Muscle of back (tissue), 11 donors: Measurements from ENCODE around the gene INHBB. TPM values are rescaled to one million over a fixed set of nuclear protein-coding genes. Genes with fewer than 3 reads are reported as not detected.

Experiments
- DNase-seq, 3 donors: peaks; one replicate each; pipeline versions ENCODE4 v3.0.0 to v3.0.0-alpha.2; 2013
- polyA plus RNA-seq, 10 donors: library from polyadenylated mRNA; unstranded; fragments of 120-200 nt; gene quantifications; one replicate each; pipeline ENCODE4 v1.2.1, GENCODE V29; 2013; ENCODE audit not compliant: insufficient read length in 10 of 10

Gene INHBB
- polyA plus RNA-seq, 10 donors, result 0.43 to 2.3 (median 0.74) TPM

DNA sequence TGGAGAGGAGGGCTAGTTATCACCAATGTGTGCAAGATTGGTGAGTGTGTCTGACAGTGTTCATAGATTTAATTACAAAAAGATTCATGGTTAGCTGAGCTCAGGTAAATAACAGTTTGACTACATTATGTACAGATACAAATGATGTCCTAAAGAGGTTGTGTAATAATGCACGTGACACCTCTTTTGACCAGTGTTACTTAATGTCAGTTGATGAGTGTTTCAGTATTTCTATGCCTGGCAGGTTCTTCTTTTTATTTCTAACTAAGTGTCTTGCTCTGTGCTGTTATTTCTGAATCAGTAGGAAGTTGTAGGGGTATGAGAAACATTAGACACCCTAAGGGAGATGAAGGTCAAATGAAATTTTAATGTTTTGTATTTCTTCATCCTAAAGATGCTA, 7.9 kb upstream of the INHBB start:
- DNase-seq, result no peak

DNA sequence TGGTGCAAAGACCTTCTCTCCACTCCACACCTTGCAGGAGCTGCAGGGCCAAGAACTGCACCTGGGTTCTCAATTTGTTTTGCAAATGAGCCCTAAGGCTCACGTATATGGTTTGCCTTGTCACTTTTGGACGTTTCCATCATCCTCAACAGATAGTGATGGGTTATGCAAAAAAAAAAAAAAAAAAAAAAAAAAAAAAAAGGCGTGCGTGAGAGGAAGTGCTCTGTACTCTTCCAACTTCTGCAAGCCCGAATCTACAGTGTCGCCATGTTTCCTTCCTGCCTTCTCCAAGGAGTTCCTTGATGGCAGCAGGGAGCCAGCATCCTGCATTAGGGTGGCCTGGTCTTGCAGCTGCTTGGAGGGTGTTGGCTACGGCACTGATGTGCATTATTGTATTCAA, 4.0 kb upstream of the INHBB start:
- no peak for DNase-seq

DNA sequence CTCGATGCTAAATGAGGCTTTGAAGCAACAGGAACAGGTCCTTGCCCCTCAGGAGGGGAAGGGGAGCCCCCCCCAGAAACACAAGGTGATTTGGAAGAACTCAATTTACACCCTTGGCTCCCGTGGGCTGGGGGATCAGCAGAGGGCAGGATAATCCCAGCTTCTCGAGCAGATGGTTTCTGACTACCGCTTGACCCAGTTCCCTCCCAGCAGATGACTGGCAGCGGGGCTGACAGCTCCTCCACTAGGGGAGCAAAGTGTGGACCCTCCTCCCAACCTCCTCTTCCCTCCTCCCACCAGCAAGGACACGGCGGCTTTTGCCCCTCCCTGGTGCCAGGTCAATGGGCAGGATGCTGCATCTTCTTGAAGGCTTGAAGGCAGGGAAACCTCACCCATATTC, 3.5 kb upstream of the INHBB start:
- DNase-seq, result no peak

DNA sequence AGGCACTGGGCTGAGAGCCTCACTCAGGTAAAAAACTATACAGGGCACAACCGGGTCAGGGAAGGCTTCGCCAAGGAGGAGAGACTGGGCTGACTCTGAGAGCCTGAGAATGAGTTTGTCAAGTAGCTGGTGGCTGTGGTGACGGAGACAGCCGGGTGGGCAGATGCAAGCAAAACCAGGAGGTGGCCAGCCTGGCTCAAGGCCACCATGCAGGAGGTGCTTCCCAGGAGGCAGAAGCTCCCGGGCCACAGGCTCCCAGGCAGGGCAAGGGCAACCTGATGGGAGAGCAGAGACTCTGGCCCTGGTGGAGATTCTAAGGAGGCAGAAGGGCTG, 2.9 kb upstream of the INHBB start:
- no peak for DNase-seq

- peak; percentile 63 to 90 (median 84) for DNase-seq
Observed at GRCh38 chr2:120343433-120344105, 2.4 kb upstream of the INHBB start.

- DNase-seq, result peak in 1 of 3 donors; percentile 39
Observed at GRCh38 chr2:120344214-120344975, 1.5 kb upstream of the INHBB start.

GRCh38 chr2:120344976-120345581, 857 bp upstream of the INHBB start:
- DNase-seq, result peak in 1 of 3 donors; percentile 61

DNA sequence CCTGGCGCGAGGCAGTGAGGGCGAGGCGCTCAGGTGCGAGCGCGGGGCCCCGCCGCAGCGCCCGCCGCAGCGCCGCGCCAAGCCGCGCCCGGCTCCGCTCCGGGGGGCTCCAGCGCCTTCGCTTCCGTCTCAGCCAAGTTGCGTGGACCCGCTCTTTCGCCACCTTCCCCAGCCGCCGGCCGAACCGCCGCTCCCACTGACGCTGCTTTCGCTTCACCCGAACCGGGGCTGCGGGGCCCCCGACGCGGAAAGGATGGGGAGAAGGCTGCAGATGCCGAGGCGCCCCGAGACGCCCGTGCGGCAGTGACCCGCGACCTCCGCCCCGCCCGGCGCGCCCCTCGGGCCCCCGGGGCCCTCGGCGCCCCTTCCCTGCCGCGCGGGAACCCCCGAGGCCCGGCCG, 328 bp upstream of the INHBB start:
- no peak for DNase-seq

- peak in 1 of 3 donors; percentile 60 for DNase-seq
Observed at GRCh38 chr2:120346667-120347358, 877 bp downstream of the INHBB start.

DNA sequence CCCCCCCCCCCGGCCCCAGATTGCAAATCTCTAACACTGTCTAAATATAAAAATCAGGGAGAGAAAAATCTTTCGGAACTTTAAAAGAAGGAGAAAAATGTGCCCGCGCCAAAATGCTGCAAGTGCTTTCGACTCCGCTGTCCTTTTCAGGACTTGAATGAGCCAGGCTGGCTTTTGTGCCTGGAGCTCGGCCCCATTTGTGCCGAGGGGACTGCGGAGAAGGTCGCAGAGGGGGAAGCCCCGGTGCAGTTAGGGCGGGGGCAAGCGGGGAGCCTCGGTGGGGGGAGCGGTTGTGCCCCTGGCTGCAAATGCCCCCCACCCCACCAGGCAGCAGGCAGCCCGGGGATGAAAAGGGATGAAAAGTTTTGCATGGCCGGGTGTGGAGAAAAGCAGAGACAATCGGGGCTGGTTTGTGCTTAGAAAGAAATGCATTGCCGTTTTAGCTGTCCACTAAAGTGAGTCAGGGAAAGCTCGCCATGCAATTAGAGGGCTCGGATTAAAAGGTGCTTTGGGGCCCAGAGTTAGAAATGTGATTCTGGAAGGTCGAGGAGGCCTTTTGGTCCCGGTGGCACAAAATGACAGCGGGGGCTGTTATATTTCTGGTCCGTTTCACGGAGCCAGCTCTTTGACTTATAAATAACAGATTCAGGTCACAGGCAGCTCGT, 1.6 kb downstream of the INHBB start:
- peak in 1 of 3 donors; percentile 65 for DNase-seq

DNA sequence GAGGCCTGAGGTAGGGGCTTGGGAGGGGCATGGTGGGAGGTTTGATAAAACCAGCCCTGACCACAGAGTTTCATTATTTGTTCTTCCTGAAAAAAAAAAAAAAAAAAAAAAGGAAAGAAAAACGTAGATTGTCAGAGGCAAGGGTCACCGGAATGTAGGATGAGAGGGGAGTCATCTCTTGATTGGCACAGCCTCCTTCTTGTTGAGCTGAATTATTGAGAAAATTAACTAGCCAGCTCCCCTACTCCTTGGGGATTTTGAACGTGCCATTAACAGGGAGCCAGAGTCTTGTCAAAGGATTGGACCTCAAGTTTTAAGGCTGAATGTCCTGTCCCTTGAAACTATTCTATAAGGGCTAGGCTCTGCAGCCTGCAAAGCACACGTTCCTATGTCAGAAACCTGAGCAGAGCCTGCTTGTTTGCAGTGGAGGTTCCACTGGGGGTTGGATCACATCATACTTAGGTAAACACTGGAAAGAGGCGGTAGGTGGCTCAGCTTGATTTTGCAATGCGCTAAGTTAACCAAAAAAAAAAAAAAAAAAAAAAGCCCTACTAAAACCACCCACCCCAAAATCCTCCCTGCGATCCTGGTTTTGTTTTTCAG, 2.3 kb downstream of the INHBB start:
- no peak for DNase-seq

- peak in 1 of 3 donors; percentile 56 for DNase-seq
Observed at GRCh38 chr2:120348737-120349439, 3.0 kb downstream of the INHBB start.

- no peak for DNase-seq
Observed at GRCh38 chr2:120349440-120349921, 3.5 kb downstream of the INHBB start.

DNA sequence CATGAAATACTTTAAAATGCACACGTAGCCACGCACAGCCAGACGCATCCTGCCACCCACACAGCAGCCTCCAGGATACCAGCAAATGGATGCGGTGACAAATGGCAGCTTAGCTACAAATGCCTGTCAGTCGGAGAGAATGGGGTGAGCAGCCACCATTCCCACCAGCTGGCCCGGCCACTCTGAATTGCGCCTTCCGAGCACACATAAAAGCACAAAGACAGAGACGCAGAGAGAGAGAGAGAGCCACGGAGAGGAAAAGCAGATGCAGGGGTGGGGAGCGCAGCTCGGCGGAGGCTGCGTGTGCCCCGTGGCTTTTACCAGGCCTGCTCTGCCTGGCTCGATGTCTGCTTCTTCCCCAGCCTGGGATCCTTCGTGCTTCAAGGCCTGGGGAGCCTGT, 4.1 kb downstream of the INHBB start:
- DNase-seq, result no peak

DNA sequence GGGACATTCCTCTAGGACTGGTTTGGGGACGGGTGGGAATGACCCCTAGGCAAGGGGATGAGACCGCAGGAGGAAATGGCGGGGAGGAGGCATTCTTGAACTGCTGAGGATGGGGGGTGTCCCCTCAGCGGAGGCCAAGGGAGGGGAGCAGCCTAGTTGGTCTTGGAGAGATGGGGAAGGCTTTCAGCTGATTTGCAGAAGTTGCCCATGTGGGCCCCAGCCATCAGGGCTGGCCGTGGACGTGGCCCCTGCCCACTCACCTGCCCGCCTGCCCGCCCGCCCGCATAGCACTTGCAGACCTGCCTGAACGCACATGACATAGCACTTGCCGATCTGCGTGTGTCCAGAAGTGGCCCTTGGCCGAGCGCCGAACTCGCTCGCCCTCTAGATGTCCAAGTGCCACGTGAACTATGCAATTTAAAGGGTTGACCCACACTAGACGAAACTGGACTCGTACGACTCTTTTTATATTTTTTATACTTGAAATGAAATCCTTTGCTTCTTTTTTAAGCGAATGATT, 4.9 kb downstream of the INHBB start:
- no peak for DNase-seq

DNA sequence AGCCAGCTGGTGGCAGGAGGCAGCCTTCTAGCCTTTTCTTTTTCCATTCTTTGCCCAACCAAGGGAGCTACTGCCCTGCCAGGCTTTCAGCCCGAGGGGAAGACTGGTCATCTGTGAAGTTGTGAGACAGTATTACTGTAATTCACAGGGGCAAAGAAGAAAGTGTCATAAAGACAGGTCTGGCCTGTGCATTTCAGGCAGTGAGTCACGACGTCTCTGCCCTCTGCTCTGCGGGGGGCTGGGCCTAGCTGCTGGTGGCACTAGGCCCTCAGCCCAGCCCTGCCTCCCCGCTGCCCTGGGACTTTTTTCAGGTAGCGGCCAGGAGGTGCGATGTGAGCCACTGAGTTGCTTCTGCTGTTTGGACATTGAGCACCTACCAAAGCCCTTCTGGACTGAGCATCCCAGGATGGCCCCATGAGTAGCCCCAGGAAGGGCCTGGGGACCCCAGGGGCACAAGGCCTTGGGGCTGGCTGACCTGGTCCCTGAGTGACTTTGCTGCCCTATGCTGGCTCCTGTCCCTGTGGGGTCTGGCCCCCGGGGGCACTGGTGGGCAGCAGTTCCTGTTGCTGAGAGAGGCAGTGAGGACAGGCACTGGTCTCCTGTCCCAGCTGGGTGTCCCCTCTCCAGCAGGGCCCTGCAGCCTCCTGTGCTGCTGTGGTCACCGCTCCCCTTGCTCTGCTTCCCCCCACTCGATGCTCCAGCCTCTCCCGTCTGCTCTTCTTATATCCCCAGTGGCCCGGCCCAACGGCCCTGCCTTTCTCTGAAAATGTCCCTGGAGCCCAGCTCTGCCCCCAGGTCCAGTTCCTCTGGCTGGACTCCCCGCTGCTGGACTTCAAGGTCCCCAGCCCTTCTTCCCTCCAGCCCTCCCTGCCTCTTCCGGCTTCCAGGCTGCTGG, 7.0 kb downstream of the INHBB start:
- no peak for DNase-seq

DNA sequence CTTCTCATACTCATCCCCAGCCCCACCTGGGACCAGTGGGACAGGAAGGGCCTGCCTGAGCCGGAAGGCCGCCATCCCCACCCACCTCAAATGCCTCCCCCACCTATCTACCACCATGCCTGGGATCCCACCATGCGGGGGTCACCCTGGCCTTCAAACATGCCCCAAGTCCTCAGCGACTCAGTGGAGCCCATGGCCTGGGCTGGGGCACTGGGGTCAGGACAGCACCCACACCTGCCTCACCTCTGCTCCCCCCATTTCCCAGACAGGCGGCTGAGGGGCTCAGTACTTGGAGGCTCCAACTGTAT, 7.6 kb downstream of the INHBB start:
- no peak for DNase-seq

DNA sequence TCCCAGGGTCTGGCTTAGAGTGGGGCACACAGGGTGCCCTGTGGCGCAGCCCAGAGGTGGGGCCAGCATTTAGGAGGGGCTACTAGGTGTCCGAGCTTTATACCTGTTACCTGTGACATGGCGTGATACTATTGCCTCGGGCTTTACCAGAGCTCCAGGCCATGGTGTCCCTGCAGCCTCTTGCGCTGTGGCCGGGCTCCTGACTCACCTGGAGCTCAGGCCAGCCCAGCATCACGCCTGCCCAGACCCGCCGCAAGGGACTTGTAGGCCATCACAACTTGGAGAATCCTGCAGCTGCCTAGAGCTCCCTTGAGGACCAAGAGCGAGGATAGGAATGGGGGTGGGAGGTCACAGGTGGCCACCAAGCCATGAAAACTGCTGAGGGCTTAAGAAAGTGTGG, 8.0 kb downstream of the INHBB start:
- no peak for DNase-seq

- no peak for DNase-seq
Observed at GRCh38 chr2:120354467-120354866, 8.5 kb downstream of the INHBB start.
